Smooth muscle cell (in vitro differentiated cells): Measurements from ENCODE around the gene TTC21A. TPM values are rescaled to one million over a fixed set of nuclear protein-coding genes. Genes with fewer than 3 reads are reported as not detected.
A peak's percentile ranks its signal among the peaks of the same experiment; 100 is the strongest.

Source experiments
- DNase-seq: peaks from one replicate; lab custom pipeline; 2025; ENCODE audit not compliant: unreplicated experiment; lab: John Stamatoyannopoulos, UW
- H2AFZ ChIP-seq: fragments of 200-600 bp; sonication (generic); 2 replicates; pipeline ENCODE4 v1.6.0; 2016; ENCODE audit warnings: antibody characterized with exemption, low read depth, mild to moderate bottlenecking
- H3F3A ChIP-seq: fragments of 200-600 bp; sonication (generic); 2 replicates; pipeline ENCODE4 v1.6.0; 2017; ENCODE audit warnings: antibody characterized with exemption, low read depth
- H3K27ac ChIP-seq: fragments of 200-600 bp; sonication (generic); 2 replicates; pipeline ENCODE4 v1.5.1; 2016; ENCODE audit warnings: low read depth, mild to moderate bottlenecking
- H3K27me3 ChIP-seq: fragments of 200-600 bp; sonication (generic); 2 replicates; pipeline ENCODE4 v1.6.1; 2016; ENCODE audit warnings: low read depth, mild to moderate bottlenecking
- H3K36me3 ChIP-seq: fragments of 200-600 bp; sonication (generic); 2 replicates; pipeline ENCODE4 v1.5.1; 2016; ENCODE audit warnings: low read depth
- H3K4me1 ChIP-seq: fragments of 200-600 bp; sonication (generic); 2 replicates; pipeline ENCODE4 v1.5.1; 2016; ENCODE audit warnings: low read depth
- H3K4me2 ChIP-seq: fragments of 200-600 bp; sonication (generic); 2 replicates; pipeline ENCODE4 v1.6.0; 2016; ENCODE audit warnings: mild to moderate bottlenecking
- H3K4me3 ChIP-seq: fragments of 200-600 bp; sonication (generic); 2 replicates; pipeline ENCODE4 v1.5.1; 2016; ENCODE audit warnings: mild to moderate bottlenecking
- H3K79me2 ChIP-seq: fragments of 200-600 bp; sonication (generic); 2 replicates; pipeline ENCODE4 v1.6.0; 2016; ENCODE audit warnings: low read depth, mild to moderate bottlenecking
- H3K9ac ChIP-seq: fragments of 200-600 bp; sonication (generic); 2 replicates; pipeline ENCODE4 v1.6.0; 2016; ENCODE audit warnings: low read depth
- H3K9me3 ChIP-seq: fragments of 200-600 bp; sonication (generic); replicated peaks from 2 replicates; pipeline ENCODE4 v1.5.1; 2016; ENCODE audit warnings: low read depth
- H4K20me1 ChIP-seq: fragments of 200-600 bp; sonication (generic); 2 replicates; pipeline ENCODE4 v1.6.0; 2016; ENCODE audit warnings: low read depth
- WGBS: methylation state at CpG from one replicate; pipeline ENCODE4 v1.1.7; 2016; ENCODE audit warnings: low lambda C conversion rate; 5-methylcytosine and 5-hydroxymethylcytosine counted together
- polyA plus RNA-seq: library from polyadenylated mRNA; unstranded; fragments of >200 nt; fragmentation: Nextera tagmentation; extraction: Ambion mirVana; gene quantifications from 2 replicates; pipeline ENCODE4 v1.2.1, GENCODE V29; 2016
- total RNA-seq: library from RNA; depleted of rRNA; stranded (reverse); fragments of >200 nt; gene quantifications from 2 replicates; pipeline ENCODE4 v1.2.3, GENCODE V29; 2014
- TF ChIP-seq, protein P1 (sequence below): fragments of 200-600 bp; sonication (generic); IDR thresholded peaks from 2 replicates; pipeline ENCODE4 v1.5.1; 2017; ENCODE audit warnings: borderline replicate concordance, mild to moderate bottlenecking, antibody characterized with exemption; ENCODE audit not compliant: insufficient read depth, poor library complexity, severe bottlenecking

Gene TTC21A
- total and polyA plus RNA-seq, 2 experiments from 2014 or later, result 2.3 to 10.6 TPM

DNA sequence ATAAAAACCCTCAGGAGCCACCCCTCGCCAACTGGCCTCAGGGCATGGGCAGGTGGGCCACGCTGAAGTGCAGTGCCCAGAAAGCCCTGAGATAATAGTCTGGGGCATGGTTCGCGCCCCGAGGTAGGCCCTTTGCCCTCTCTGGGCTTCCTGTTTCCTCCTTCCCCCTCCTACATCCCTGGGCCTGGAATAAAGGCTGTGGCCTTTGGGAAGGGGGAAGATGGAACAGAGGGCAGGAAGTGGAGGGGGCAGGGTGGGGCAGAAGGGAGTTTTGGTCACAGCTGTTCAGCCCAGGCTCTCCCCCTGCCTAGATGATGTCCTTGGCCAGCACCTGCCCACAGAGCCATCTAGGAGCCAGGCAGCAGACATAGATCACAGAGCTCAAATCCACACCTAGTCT lies 34.6 kb downstream of the TTC21A start:
- 95% methylated on average over 5 of the region's 5 CpGs for WGBS
- Histone ChIP-seq H3K9me3 (no peaks in the 10 kb centered on the region), H3K27ac (peak overlapping the region; percentile 74), H2AFZ (no peak overlapping the region), H3K4me3 (no peak overlapping the region), H3K79me2 (peaks cover 62% of the 10 kb centered on the region), H4K20me1 (peaks cover 100% of the 10 kb centered on the region), H3K4me1 (peaks cover 14% of the 10 kb centered on the region), H3K36me3 (peaks cover 22% of the 10 kb centered on the region), H3F3A (peaks cover 52% of the 10 kb centered on the region), H3K4me2 (peak overlapping the region; percentile 38), H3K9ac (no peak overlapping the region), H3K27me3 (no peaks in the 10 kb centered on the region)
- DNase-seq, result no peak
- TF ChIP-seq, protein P1, sequence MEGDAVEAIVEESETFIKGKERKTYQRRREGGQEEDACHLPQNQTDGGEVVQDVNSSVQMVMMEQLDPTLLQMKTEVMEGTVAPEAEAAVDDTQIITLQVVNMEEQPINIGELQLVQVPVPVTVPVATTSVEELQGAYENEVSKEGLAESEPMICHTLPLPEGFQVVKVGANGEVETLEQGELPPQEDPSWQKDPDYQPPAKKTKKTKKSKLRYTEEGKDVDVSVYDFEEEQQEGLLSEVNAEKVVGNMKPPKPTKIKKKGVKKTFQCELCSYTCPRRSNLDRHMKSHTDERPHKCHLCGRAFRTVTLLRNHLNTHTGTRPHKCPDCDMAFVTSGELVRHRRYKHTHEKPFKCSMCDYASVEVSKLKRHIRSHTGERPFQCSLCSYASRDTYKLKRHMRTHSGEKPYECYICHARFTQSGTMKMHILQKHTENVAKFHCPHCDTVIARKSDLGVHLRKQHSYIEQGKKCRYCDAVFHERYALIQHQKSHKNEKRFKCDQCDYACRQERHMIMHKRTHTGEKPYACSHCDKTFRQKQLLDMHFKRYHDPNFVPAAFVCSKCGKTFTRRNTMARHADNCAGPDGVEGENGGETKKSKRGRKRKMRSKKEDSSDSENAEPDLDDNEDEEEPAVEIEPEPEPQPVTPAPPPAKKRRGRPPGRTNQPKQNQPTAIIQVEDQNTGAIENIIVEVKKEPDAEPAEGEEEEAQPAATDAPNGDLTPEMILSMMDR, result no peak

DNA sequence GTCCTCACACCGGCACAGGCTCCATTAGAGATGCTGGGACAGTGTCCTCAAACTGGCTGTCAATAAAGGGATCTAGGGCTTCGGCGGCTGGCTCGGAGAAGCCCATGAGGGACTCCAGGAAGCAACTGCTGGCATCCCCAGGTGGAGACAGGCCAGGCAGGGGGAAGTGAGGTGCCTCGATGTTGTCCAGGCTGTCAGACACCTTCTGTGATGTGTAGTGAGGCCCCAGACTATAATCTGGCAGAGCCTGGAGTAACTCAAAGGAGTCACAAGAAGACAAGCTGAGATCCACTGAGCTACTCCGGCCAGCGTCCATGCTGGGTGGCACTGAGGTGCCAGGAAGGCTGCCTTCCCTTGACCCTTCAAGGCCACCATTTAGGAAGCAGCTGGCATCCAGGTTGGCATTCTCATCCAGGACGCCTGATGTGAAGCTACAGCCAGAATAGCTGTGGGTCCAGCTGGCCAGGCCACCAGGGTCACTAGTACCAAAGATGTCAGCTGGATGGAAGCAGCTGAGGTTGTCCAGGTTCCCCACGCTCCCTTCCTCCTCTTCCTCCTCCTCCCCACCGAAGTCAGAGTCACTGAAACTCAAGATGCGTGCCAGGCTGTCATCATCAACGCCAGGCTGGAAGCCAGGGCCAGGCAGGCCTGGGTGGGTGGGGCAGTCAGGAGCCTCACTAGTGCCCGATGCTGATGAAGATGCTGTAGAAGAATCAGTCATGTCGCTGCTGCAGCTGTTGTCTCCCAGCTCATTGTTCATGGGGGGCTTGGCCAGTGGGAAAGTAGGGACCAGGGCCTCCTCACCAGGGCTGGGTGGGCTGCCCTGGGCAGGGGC lies 35.8 kb downstream of the TTC21A start:
- Histone ChIP-seq H3K4me2 (no peak overlapping the region), H3K36me3 (peaks cover 22% of the 10 kb centered on the region), H3K9me3 (no peaks in the 10 kb centered on the region), H3F3A (peaks cover 63% of the 10 kb centered on the region), H3K27ac (peak overlapping the region; percentile 74), H3K4me3 (no peak overlapping the region), H2AFZ (no peak overlapping the region), H3K27me3 (no peaks in the 10 kb centered on the region), H4K20me1 (peaks cover 100% of the 10 kb centered on the region), H3K9ac (no peak overlapping the region), H3K79me2 (peaks cover 67% of the 10 kb centered on the region), H3K4me1 (peaks cover 22% of the 10 kb centered on the region)
- no peak for DNase-seq
- TF ChIP-seq, protein P1, result no peak
- 88% methylated on average over 14 of the region's 14 CpGs for WGBS

GRCh38 chr3:39144095-39144747 lies 36.7 kb downstream of the TTC21A start:
- Histone ChIP-seq H3K27ac (no peak overlapping the region), H3K4me1 (peaks cover 26% of the 10 kb centered on the region), H3K36me3 (peaks cover 22% of the 10 kb centered on the region), H3F3A (peaks cover 67% of the 10 kb centered on the region), H3K4me3 (no peak overlapping the region), H2AFZ (no peak overlapping the region), H3K27me3 (no peaks in the 10 kb centered on the region), H3K9me3 (no peaks in the 10 kb centered on the region), H3K9ac (no peak overlapping the region), H3K4me2 (no peak overlapping the region), H3K79me2 (peaks cover 76% of the 10 kb centered on the region), H4K20me1 (peaks cover 100% of the 10 kb centered on the region)
- WGBS, result 94% methylated on average over 20 of the region's 20 CpGs
- DNase-seq, result no peak
- TF ChIP-seq, protein P1, result no peak
